ENCODE measurements around the gene ABCC4. TPM values are rescaled to one million over a fixed set of nuclear protein-coding genes. Genes with fewer than 3 reads are reported as not detected.

Gene ABCC4
- total RNA-seq, 6 experiments from 2014 or later: 1.1 to 4.9 (median 3.8) TPM

GRCh38 chr13:95059306-95059705 lies 241.9 kb downstream of the ABCC4 start:
- WGBS (ENCODE audit: insufficient coverage, low coverage, low lambda C conversion rate, missing lambda C conversion rate): 86% methylated on average over 8 of the region's 8 CpGs
- intact Hi-C loops (cut with DNase I): no loop called here
- Histone ChIP-seq H3K27me3 (no peaks in the 10 kb centered on the region), H3K4me1 (no peaks in the 10 kb centered on the region), H3K27ac (no peak overlapping the region), H3K9me3 (no peaks in the 10 kb centered on the region), H3K4me3 (no peak overlapping the region), H3K36me3 (no peaks in the 10 kb centered on the region)
- TF ChIP-seq CTCF (IDR thresholded peaks at IDR 0.05) (no peak), POLR2A (IDR thresholded peaks at IDR 0.05) (no peak)
- DNase-seq (no peak), ATAC-seq (no peak)

DNA sequence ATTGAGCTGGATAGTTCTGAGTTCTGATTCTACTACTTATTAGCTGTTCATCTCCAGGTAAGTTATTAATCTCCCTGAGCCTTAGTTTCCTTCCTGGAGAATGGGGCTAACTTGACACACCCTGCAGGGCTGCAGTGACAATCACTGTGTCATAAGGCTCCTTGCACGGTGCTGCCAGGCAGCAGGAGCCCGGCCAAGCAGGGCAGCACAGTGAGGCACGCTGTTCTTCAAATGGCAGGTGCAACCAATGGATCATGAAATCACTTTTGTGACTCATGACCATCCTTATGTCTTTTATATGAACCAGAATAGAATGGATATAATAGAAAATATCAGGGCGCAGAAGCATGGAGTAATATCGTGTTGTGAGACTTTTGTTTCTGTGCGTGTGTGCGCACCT lies 242.6 kb downstream of the ABCC4 start:
- H3K4me3 ChIP-seq: no peak overlapping the region
- no peak for DNase-seq
- TF ChIP-seq CTCF (IDR thresholded peaks at IDR 0.05) (no peak), POLR2A (IDR thresholded peaks at IDR 0.05) (no peak)
- H3K27ac ChIP-seq: no peak overlapping the region
- no peaks in the 10 kb centered on the region for H3K36me3 ChIP-seq
- H3K4me1 ChIP-seq: no peaks in the 10 kb centered on the region
- 77% methylated on average over 7 of the region's 7 CpGs for WGBS (ENCODE audit: insufficient coverage, low coverage, low lambda C conversion rate, missing lambda C conversion rate)
- intact Hi-C loops (cut with DNase I): no loop called here
- H3K9me3 ChIP-seq: no peaks in the 10 kb centered on the region
- no peak for ATAC-seq
- H3K27me3 ChIP-seq: no peaks in the 10 kb centered on the region

- Histone ChIP-seq H3K9me3 (no peaks in the 10 kb centered on the region), H3K4me3 (no peak overlapping the region), H3K4me1 (no peaks in the 10 kb centered on the region), H3K36me3 (no peaks in the 10 kb centered on the region), H3K27me3 (no peaks in the 10 kb centered on the region), H3K27ac (no peak overlapping the region)
- DNase-seq: no peak
- intact Hi-C loops (cut with DNase I): no loop called here
- no peak for TF ChIP-seq CTCF (IDR thresholded peaks at IDR 0.05)
- no peak for TF ChIP-seq POLR2A (IDR thresholded peaks at IDR 0.05)
- 40% methylated on average over 1 of the region's 1 CpG for WGBS (ENCODE audit: insufficient coverage, low coverage, low lambda C conversion rate, missing lambda C conversion rate)
- ATAC-seq: no peak
Observed at GRCh38 chr13:95056266-95056665, 245.0 kb downstream of the ABCC4 start.

- 62% methylated on average over 2 of the region's 3 CpGs for WGBS (ENCODE audit: insufficient coverage, low coverage, low lambda C conversion rate, missing lambda C conversion rate)
- no peak for ATAC-seq
- Histone ChIP-seq H3K9me3 (no peaks in the 10 kb centered on the region), H3K4me1 (no peaks in the 10 kb centered on the region), H3K27me3 (no peaks in the 10 kb centered on the region), H3K27ac (no peak overlapping the region), H3K4me3 (no peak overlapping the region), H3K36me3 (no peaks in the 10 kb centered on the region)
- TF ChIP-seq POLR2A (IDR thresholded peaks at IDR 0.05): no peak
- no peak for DNase-seq
- intact Hi-C loops (cut with DNase I): no loop called here
Observed at GRCh38 chr13:95050800-95051615, 250.2 kb downstream of the ABCC4 start.

DNA sequence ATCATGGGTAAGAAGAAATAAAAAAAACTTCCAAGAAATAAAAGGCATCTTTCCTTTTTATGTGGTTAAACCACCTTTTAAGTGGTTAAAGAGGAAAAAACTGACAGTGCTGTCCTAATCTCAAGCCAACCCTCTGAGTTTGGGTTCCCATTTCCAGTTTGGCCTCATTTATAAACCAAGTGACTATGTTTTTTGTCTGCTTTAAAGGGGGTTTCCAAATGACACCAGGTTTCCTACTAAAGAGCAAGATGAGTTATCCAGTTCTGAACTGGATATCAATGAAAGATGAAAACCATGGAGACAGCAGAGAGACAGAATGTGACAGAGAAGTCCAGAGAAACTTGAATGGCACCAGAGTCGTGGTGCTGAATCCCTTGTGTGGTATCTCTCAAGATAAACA lies 251.5 kb downstream of the ABCC4 start:
- no peak for TF ChIP-seq CTCF (IDR thresholded peaks at IDR 0.05)

More for the DNA sequence above, 251.5 kb downstream of the ABCC4 start:
- ATAC-seq (no peak), DNase-seq (no peak)
- Histone ChIP-seq H3K4me1 (no peaks in the 10 kb centered on the region), H3K27me3 (no peaks in the 10 kb centered on the region), H3K9me3 (no peaks in the 10 kb centered on the region), H3K4me3 (no peak overlapping the region), H3K36me3 (no peaks in the 10 kb centered on the region), H3K27ac (no peak overlapping the region)
- 63% methylated on average over 1 of the region's 1 CpG for WGBS (ENCODE audit: insufficient coverage, low coverage, low lambda C conversion rate, missing lambda C conversion rate)
- intact Hi-C loops (cut with DNase I): no loop called here
